ENCODE results near the gene TTC3. TPM values are rescaled to one million over a fixed set of nuclear protein-coding genes. Genes with fewer than 3 reads are reported as not detected.

The TTC3 gene
- total RNA-seq, 1 donor from 2014 or later: 74.1 TPM

DNA sequence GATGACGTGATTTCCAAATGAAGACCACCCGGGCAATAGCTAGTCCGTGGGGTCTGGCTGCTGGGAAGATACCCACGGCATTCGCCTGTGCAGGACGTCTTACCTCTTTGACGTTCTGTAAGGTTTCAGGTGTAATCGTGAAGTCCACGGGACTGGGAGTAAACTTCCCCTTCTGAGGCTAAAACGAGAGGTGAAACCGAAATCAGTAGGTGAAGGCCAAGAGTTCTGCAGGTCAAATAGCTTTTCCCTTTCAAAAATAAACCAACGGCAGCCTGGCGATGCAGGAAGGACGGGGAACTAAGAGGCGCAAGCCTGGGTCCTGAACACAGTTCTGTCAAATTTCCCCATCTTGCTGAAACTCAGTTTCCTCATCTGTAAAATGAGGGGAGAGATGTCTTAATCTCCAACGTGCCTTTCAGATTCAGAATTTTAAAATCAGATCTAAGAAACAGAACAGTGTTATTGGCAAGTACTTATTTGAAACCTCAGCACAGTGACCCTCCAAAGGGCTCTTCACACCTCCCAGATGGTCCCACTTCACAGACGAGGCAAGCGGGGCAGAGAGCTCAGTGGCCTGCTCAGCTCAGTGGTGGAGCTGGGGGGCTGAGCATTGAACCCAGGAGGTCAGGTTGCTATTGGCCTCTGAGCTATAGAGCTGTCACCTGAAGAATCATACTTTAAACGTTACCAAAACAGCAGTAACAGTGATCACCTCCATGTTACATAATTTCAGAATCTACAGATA is 159.4 kb downstream of the TTC3 start:
- TF ChIP-seq, protein P1, sequence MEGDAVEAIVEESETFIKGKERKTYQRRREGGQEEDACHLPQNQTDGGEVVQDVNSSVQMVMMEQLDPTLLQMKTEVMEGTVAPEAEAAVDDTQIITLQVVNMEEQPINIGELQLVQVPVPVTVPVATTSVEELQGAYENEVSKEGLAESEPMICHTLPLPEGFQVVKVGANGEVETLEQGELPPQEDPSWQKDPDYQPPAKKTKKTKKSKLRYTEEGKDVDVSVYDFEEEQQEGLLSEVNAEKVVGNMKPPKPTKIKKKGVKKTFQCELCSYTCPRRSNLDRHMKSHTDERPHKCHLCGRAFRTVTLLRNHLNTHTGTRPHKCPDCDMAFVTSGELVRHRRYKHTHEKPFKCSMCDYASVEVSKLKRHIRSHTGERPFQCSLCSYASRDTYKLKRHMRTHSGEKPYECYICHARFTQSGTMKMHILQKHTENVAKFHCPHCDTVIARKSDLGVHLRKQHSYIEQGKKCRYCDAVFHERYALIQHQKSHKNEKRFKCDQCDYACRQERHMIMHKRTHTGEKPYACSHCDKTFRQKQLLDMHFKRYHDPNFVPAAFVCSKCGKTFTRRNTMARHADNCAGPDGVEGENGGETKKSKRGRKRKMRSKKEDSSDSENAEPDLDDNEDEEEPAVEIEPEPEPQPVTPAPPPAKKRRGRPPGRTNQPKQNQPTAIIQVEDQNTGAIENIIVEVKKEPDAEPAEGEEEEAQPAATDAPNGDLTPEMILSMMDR (conservative IDR thresholded peaks at IDR 0.05; ENCODE audit: low read depth, low read length): no peak
- DNase-seq (ENCODE audit: low read depth): no peak
- no peak overlapping the region for H3K4me3 ChIP-seq (ENCODE audit: low read depth, low read length)

DNA sequence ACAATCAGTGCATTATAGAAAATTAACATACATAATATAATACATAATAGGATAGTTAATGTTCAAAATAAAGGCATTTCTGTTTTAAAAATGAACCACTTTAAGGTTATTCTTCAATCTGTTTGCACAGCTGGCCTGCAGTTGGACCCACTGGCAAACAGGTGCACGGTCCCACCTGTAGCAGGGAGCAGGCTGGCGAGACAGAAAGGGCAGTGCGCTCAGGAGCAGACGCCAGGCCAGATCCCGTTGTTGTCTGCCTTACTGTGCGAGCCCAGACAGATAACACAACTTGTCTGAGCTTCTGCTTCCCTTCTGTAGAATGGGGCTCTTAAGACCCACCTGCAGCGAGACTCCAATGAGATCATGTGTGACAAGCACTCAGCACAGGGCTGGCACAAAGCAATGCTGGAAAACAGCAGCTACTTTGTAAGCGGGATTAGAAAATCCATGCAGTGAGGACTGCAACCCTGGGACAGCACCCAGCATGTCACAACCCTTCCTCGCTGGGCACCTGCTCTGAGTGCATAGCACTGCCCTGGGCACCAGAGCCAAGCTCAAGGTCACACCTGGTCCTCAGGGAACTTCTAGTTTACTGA is 160.6 kb downstream of the TTC3 start:
- TF ChIP-seq, protein P1 (conservative IDR thresholded peaks at IDR 0.05; ENCODE audit: low read depth, low read length): no peak
- DNase-seq (ENCODE audit: low read depth): no peak
- no peak overlapping the region for H3K4me3 ChIP-seq (ENCODE audit: low read depth, low read length)

DNA sequence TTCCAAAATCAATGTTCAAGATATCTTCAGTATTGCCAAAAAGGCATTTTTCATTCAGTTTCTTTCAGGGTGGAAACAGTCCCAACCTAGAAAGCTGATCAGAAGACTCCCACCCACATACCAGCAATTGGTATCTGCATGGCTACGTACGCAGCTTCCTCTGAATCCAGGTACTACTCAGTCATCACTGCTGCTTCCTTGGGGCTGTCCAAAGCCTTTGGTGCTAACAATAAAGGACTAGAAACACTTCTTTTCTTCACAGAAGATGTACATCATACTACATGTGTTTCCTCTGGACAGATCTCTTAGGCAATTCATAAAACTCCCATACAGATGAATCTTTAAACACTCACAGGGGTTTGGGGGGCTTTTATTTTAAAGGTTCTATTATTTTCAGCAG is 164.3 kb downstream of the TTC3 start:
- H3K4me3 ChIP-seq (ENCODE audit: low read depth, low read length): no peak overlapping the region
- no peak for DNase-seq (ENCODE audit: low read depth)
- TF ChIP-seq, protein P1 (conservative IDR thresholded peaks at IDR 0.05; ENCODE audit: low read depth, low read length): no peak

DNA sequence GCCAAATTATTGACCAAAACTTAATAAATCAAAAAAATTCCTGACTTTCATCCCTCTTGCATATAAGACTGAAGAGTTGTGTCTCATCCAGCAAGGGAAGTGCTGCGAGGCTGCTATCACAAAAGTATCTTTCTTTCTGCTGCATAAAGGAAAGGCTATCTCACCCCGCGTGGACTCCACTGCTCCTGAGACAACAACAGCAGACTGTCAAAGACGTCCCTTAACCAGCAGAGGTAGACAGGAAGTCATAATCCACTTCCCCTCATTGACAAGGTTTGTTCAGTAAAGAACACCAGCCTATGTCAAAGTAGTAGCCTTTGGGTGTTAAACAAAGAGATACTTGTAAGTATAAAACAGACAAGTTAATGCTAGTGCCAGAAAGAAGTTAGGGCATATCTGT is 164.7 kb downstream of the TTC3 start:
- no peak overlapping the region for H3K4me3 ChIP-seq (ENCODE audit: low read depth, low read length)
- TF ChIP-seq, protein P1 (conservative IDR thresholded peaks at IDR 0.05; ENCODE audit: low read depth, low read length): no peak
- no peak for DNase-seq (ENCODE audit: low read depth)

DNA sequence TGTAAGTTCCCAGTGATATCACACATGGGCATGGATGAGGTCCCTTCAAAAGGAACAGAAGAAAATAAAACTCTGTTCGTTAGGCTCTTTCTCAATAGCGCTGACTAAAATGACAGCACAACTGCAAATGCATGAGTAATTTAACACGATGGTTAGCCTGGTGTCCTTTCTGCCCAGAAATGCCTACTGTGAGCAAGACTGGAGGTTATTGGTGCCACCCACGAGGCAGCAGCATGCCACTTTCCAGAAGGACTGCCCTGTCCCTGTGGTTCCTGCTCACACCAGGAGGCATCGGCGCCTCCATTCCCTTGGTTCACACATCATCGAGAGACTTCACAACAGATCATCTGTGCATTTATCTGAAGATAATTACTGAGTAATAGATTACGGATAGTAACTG is 167.9 kb downstream of the TTC3 start:
- no peak overlapping the region for H3K4me3 ChIP-seq (ENCODE audit: low read depth, low read length)
- TF ChIP-seq, protein P1 (conservative IDR thresholded peaks at IDR 0.05; ENCODE audit: low read depth, low read length): no peak
- no peak for DNase-seq (ENCODE audit: low read depth)

DNA sequence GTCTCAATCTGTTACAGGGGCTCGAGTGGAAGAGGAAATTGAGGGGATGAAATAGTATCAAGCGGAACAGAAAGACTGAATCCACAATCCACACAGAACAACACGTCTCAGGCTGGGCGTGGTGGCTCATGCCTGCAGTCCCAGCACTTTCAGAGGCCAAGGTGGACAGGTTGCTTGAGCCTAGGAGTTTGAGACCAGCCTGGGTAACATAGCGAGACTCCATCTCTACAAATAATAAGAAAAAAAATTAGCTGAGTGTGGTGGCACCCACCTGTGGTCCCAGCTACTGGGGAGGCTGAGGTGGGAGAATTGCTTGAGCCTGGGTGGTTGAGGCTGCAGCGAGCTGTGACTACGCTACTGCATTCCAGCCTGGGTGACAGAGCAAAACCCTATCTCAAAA is 168.4 kb downstream of the TTC3 start:
- TF ChIP-seq, protein P1 (conservative IDR thresholded peaks at IDR 0.05; ENCODE audit: low read depth, low read length): no peak
- no peak overlapping the region for H3K4me3 ChIP-seq (ENCODE audit: low read depth, low read length)
- DNase-seq (ENCODE audit: low read depth): no peak

DNA sequence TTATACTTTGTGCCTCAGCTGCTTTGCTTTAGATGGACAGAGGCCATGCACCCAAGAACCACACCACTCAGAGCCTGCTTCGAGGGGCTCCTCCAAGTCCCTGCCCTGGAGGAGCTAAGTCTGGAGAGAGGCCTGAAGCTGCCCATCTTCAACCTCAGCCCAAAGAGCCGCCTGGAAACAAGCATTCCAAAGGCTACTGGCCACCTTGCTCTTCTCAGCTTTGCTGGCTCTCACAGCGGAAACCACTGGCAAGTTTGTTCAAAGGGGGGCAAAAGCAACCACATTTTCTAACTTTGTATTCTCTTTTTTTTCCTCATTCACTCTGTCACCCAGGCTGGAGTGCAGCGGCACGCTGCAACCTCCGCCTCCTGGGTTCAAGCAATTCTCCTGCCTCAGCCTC is 170.9 kb downstream of the TTC3 start:
- no peak overlapping the region for H3K4me3 ChIP-seq (ENCODE audit: low read depth, low read length)
- DNase-seq (ENCODE audit: low read depth): no peak
- TF ChIP-seq, protein P1 (conservative IDR thresholded peaks at IDR 0.05; ENCODE audit: low read depth, low read length): no peak
